PC-3 (cell line): Measurements from ENCODE around the gene TAF1.
"Not testable (repeated sequence)": the region's sequence is repeated elsewhere in the genome, so short reads cannot be mapped to it uniquely, and the experiment has no call there.

Source experiments
- EZH2phosphoT487 ChIP-seq: fragments of 300-600 bp; sonication (generic); IDR thresholded peaks from 2 replicates; pipeline ENCODE4 v1.6.1; 2018; ENCODE audit warnings: mild to moderate bottlenecking, antibody characterized with exemption, low read length, borderline replicate concordance
- TF ChIP-seq, protein P1 (sequence below): fragments of 300-600 bp; sonication (generic); conservative IDR thresholded peaks from 2 replicates; pipeline ENCODE4 v1.5.1; 2017; ENCODE audit warnings: antibody characterized with exemption, low read depth, mild to moderate bottlenecking, low read length

GRCh38 chrX:71451518-71451917 is 85.4 kb downstream of the TAF1 start:
- TF ChIP-seq, protein P1, sequence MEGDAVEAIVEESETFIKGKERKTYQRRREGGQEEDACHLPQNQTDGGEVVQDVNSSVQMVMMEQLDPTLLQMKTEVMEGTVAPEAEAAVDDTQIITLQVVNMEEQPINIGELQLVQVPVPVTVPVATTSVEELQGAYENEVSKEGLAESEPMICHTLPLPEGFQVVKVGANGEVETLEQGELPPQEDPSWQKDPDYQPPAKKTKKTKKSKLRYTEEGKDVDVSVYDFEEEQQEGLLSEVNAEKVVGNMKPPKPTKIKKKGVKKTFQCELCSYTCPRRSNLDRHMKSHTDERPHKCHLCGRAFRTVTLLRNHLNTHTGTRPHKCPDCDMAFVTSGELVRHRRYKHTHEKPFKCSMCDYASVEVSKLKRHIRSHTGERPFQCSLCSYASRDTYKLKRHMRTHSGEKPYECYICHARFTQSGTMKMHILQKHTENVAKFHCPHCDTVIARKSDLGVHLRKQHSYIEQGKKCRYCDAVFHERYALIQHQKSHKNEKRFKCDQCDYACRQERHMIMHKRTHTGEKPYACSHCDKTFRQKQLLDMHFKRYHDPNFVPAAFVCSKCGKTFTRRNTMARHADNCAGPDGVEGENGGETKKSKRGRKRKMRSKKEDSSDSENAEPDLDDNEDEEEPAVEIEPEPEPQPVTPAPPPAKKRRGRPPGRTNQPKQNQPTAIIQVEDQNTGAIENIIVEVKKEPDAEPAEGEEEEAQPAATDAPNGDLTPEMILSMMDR = not testable (repeated sequence)
- not testable (repeated sequence) for TF ChIP-seq EZH2phosphoT487
